PC-9 (cell line): Measurements from ENCODE around the gene ADI1. TPM values are rescaled to one million over a fixed set of nuclear protein-coding genes. Genes with fewer than 3 reads are reported as not detected.

Experiments
- BruUV-seq: library from RNA; stranded (reverse); fragments of 400-500 nt; replicated peaks from 2 replicates; lab custom pipeline; 2021; lab: Mats Ljungman, UMichigan
- CTCF ChIA-PET: fragments of 300-600 bp; sonication (Branson Sonifier 250); formaldehyde crosslinking; loops from one replicate; lab custom pipeline; 2022; ENCODE audit warnings: antibody characterized with exemption; lab: Charles Lee
- POLR2A ChIA-PET: fragments of 300-600 bp; sonication (Branson Sonifier 250); formaldehyde crosslinking; loops from one replicate; lab custom pipeline; 2022; ENCODE audit warnings: antibody characterized with exemption; ENCODE audit not compliant: unreplicated experiment; lab: Charles Lee
- DNase-seq, 2 experiments: peaks; one replicate each; pipeline versions ENCODE4 v3.0.0 to v3.0.0-alpha.2; 2015 to 2022; ENCODE audit warnings: mixed read lengths in 1 of 2
- H2AFZ ChIP-seq: fragments of 200-600 bp; sonication (generic); 2 replicates; pipeline ENCODE4 v1.8.1; 2017; ENCODE audit warnings: antibody characterized with exemption
- H3F3A ChIP-seq: fragments of 200-600 bp; sonication (generic); 2 replicates; pipeline ENCODE4 v1.8.1; 2017; ENCODE audit warnings: antibody characterized with exemption, mild to moderate bottlenecking, low read depth; ENCODE audit not compliant: insufficient read depth
- H3K27ac ChIP-seq: fragments of 200-600 bp; sonication (generic); 2 replicates; pipeline ENCODE4 v1.6.1; 2016; ENCODE audit warnings: mixed run types
- H3K27me3 ChIP-seq: fragments of 200-600 bp; sonication (generic); 2 replicates; pipeline ENCODE4 v1.6.1; 2016; ENCODE audit warnings: low read depth, mixed run types; ENCODE audit not compliant: insufficient read depth
- H3K36me3 ChIP-seq: fragments of 200-600 bp; sonication (generic); 2 replicates; pipeline ENCODE4 v1.6.1; 2016; ENCODE audit warnings: low read depth, mixed run types
- H3K4me1 ChIP-seq: fragments of 200-600 bp; sonication (generic); replicated peaks from 2 replicates; pipeline ENCODE4 v1.6.1; 2016; ENCODE audit warnings: mixed run types; ENCODE audit not compliant: insufficient read depth
- H3K4me2 ChIP-seq: fragments of 200-600 bp; sonication (generic); 2 replicates; pipeline ENCODE4 v1.6.1; 2017; ENCODE audit warnings: mixed run types
- H3K4me3 ChIP-seq: fragments of 200-600 bp; sonication (generic); 2 replicates; pipeline ENCODE4 v1.6.1; 2016; ENCODE audit warnings: mixed run types
- H3K79me2 ChIP-seq: fragments of 200-600 bp; sonication (generic); 2 replicates; pipeline ENCODE4 v1.6.1; 2017; ENCODE audit warnings: low read depth, mixed run types
- H3K9me2 ChIP-seq: fragments of 200-600 bp; sonication (generic); 2 replicates; pipeline ENCODE4 v1.8.1; 2017; ENCODE audit warnings: mild to moderate bottlenecking; ENCODE audit not compliant: insufficient read depth
- H3K9me3 ChIP-seq: fragments of 200-600 bp; sonication (generic); 2 replicates; pipeline ENCODE4 v1.8.1; 2016; ENCODE audit warnings: low read depth; ENCODE audit not compliant: insufficient read depth
- H4K20me1 ChIP-seq: fragments of 200-600 bp; sonication (generic); 2 replicates; pipeline ENCODE4 v1.8.1; 2017; ENCODE audit not compliant: insufficient read depth
- CTCF ChIP-seq: fragments of 200-600 bp; sonication (generic); conservative IDR thresholded peaks from 2 replicates; pipeline ENCODE4 v1.6.1; 2017; ENCODE audit warnings: mixed run types, antibody characterized with exemption, mild to moderate bottlenecking, moderate library complexity
- EZH2 ChIP-seq: fragments of 200-600 bp; sonication (generic); IDR thresholded peaks from 2 replicates; pipeline ENCODE4 v1.8.0; 2017; ENCODE audit warnings: antibody characterized with exemption, low read depth
- intact Hi-C: fragments of 100-400 bp; cut with micrococcal nuclease; formaldehyde crosslinking; loops from one replicate; pipeline ENCODE4 v1.10.0; 2022; ENCODE audit not compliant: unreplicated experiment
- total RNA-seq: library from RNA; stranded (reverse); gene quantifications from 2 replicates; pipeline ENCODE4 v1.2.3, GENCODE V29; 2021

Gene ADI1
- total RNA-seq, 1 experiment from 2014 or later = 54.5 TPM

GRCh38 chr2:3487432-3487831 lies 31.9 kb downstream of the ADI1 start:
- no TSS peak for BruUV-seq
- H3K36me3 ChIP-seq = no peaks in the 10 kb centered on the region
- no peaks in the 10 kb centered on the region for H3K9me3 ChIP-seq
- H3K9me2 ChIP-seq = no peaks in the 10 kb centered on the region
- H2AFZ ChIP-seq = no peak overlapping the region
- TF ChIP-seq EZH2 (no peak), CTCF (no peak)
- H3K4me2 ChIP-seq = no peak overlapping the region
- intact Hi-C loops = no loop called here
- no peaks in the 10 kb centered on the region for H3K4me1 ChIP-seq
- ChIA-PET POLR2A (no interaction called here), CTCF (no interaction called here)
- no peaks in the 10 kb centered on the region for H3K27me3 ChIP-seq
- no peaks in the 10 kb centered on the region for H3F3A ChIP-seq
- DNase-seq = no peak
- no peak overlapping the region for H3K27ac ChIP-seq
- no peak overlapping the region for H3K4me3 ChIP-seq
- H4K20me1 ChIP-seq = no peaks in the 10 kb centered on the region
- no peaks in the 10 kb centered on the region for H3K79me2 ChIP-seq

DNA sequence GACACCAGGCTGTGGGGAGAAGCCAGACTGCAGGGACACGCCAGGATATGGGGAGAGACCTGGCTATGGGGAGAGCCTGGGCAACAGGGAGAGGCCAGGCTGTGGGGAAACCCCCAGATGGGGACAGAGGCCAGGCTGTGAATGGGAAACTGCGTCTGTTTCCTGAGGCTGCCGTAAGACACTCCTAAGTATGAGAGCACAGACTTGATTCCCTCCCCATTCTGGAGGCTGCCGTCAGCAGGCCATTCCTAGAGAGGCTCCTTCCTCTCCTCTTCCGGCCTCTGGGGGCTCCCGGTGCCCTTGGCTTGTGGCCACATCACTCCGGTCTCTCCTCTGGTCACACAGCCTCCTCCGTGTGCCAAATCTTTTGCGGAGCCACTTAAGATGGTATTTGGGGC lies 32.3 kb downstream of the ADI1 start:
- H4K20me1 ChIP-seq = no peaks in the 10 kb centered on the region
- H3K36me3 ChIP-seq = no peaks in the 10 kb centered on the region
- no peaks in the 10 kb centered on the region for H3K9me3 ChIP-seq
- H3F3A ChIP-seq = no peaks in the 10 kb centered on the region
- CTCF ChIA-PET = no interaction called here
- TF ChIP-seq CTCF = no peak
- no peak for TF ChIP-seq EZH2
- no TSS peak for BruUV-seq
- no peak overlapping the region for H2AFZ ChIP-seq
- H3K79me2 ChIP-seq = no peaks in the 10 kb centered on the region
- no peaks in the 10 kb centered on the region for H3K9me2 ChIP-seq
- POLR2A ChIA-PET = no interaction called here
- H3K4me1 ChIP-seq = no peaks in the 10 kb centered on the region
- intact Hi-C loops = no loop called here
- no peak overlapping the region for H3K4me3 ChIP-seq
- H3K4me2 ChIP-seq = no peak overlapping the region
- no peaks in the 10 kb centered on the region for H3K27me3 ChIP-seq
- DNase-seq = no peak
- no peak overlapping the region for H3K27ac ChIP-seq

DNA sequence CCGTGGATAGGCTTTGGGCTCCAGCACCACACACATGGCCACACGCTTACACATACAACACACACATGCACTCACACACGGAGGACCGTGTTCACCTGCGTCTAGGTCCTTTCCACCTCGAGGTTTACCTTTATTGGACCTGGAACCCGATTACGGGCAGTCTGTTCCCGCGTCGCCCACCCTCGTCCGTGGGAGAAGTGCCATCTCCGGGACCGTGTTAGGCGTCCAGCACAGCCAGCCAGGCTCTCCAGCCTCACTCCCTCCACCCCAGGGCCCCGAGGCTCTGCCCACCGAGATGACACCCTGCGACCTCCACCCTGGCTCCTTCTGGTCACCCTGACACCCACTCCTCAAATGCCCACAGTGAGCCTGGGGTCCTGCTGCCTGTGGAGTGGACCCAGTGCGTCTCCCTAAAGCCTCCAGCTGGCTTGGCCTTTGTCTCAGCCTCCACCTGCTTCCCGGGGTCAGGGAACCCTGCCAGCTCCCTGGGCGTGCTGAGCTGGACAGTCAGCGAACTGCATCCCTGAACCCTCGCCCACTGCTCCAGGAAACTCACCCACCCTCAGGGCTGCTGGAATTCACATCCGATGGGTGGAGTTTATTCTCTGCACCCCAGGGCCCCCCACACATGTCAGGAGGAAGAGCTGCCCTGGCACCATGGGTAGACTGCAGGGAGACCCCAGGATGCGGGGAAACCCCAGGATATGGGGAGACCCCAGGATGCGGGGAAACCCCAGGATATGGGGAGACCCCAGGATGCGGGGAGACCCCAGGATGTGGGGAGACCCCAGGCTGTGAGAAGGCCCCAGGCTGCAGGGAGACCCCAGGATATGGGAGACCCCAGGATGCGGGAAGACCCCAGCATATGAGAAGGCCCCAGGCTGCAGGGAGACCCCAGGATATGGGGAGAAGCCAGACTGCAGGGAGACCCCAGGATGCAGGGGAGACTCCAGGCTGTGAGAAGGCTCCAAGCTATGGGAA lies 33.0 kb downstream of the ADI1 start:
- POLR2A ChIA-PET = no interaction called here
- TF ChIP-seq CTCF (no peak), EZH2 (no peak)
- Histone ChIP-seq H3K36me3 (no peaks in the 10 kb centered on the region), H2AFZ (no peak overlapping the region), H3F3A (no peaks in the 10 kb centered on the region), H3K9me2 (no peaks in the 10 kb centered on the region), H3K27me3 (no peaks in the 10 kb centered on the region), H3K27ac (no peak overlapping the region), H3K79me2 (no peaks in the 10 kb centered on the region), H3K9me3 (no peaks in the 10 kb centered on the region), H4K20me1 (no peaks in the 10 kb centered on the region; the same call in 1 of the 2 replicates), H3K4me3 (no peak overlapping the region), H3K4me2 (no peak overlapping the region), H3K4me1 (no peaks in the 10 kb centered on the region)
- BruUV-seq = no TSS peak
- CTCF ChIA-PET = no interaction called here
- intact Hi-C loops = no loop called here
- DNase-seq = no peak
